Immature natural killer cell (primary cell): ENCODE measurements around the gene ADAP1. TPM values are rescaled to one million over a fixed set of nuclear protein-coding genes. Genes with fewer than 3 reads are reported as not detected.
A peak's percentile ranks its signal among the peaks of the same experiment; 100 is the strongest.

ENCODE experiments used
- DNase-seq, 3 donors: peaks; one replicate each; pipeline ENCODE4 v3.0.0; 2022; ENCODE audit warnings: mixed read lengths in 1 of 3
- H3K27ac Mint-ChIP-seq, 6 donors: one replicate each; pipeline ENCODE4 v1.8.0; 2020; ENCODE audit warnings: mixed read lengths in 6 of 6, mild to moderate bottlenecking in 5 of 6, inconsistent platforms in 4 of 6, moderate library complexity in 3 of 6
- H3K27me3 Mint-ChIP-seq, 3 donors: one replicate each; pipeline ENCODE4 v1.8.0; 2020 to 2021; ENCODE audit warnings: low read depth in 3 of 3, mild to moderate bottlenecking in 3 of 3, mixed read lengths in 3 of 3, moderate library complexity in 3 of 3, inconsistent platforms in 1 of 3
- H3K36me3 Mint-ChIP-seq, 3 donors: one replicate each; pipeline ENCODE4 v1.8.0; 2020; ENCODE audit warnings: mixed read lengths in 3 of 3, inconsistent platforms in 2 of 3, mild to moderate bottlenecking in 2 of 3
- H3K4me1 Mint-ChIP-seq, 2 donors: one replicate each; pipeline ENCODE4 v1.8.0; 2020; ENCODE audit warnings: inconsistent platforms in 2 of 2, mild to moderate bottlenecking in 2 of 2, mixed read lengths in 2 of 2, moderate library complexity in 1 of 2
- H3K4me3 Mint-ChIP-seq, 5 donors: one replicate each; pipeline ENCODE4 v1.8.0; 2020; ENCODE audit warnings: mild to moderate bottlenecking in 5 of 5, mixed read lengths in 5 of 5, inconsistent platforms in 3 of 5, moderate library complexity in 3 of 5
- H3K9me3 Mint-ChIP-seq, 6 donors: one replicate each; pipeline ENCODE4 v1.8.0; 2020; ENCODE audit warnings: mild to moderate bottlenecking in 6 of 6, mixed read lengths in 6 of 6, inconsistent platforms in 4 of 6, moderate library complexity in 3 of 6
- polyA plus RNA-seq, 3 donors: library from polyadenylated mRNA; unstranded; fragments of 300-500 nt; fragmentation: Illumina TruSeq; gene quantifications; one replicate each; pipeline ENCODE4 v1.2.3, GENCODE V29; 2021

The ADAP1 gene
- polyA plus RNA-seq, 3 donors from 2014 or later, result 49.7 to 72.1 (median 55.1) TPM

GRCh38 chr7:918441-919113, 35.9 kb downstream of the ADAP1 start:
- H3K4me3 Mint-ChIP-seq, result no peak overlapping the region
- H3K9me3 Mint-ChIP-seq, result no peaks in the 10 kb centered on the region
- H3K36me3 Mint-ChIP-seq, result no peaks in the 10 kb centered on the region
- H3K27me3 Mint-ChIP-seq, result peaks cover 9 to 15% (median 12%) of the 10 kb centered on the region in 3 donors
- H3K27ac Mint-ChIP-seq, result peak overlapping the region in 4 of 6 donors; percentile 35 to 57 (median 50)
- H3K4me1 Mint-ChIP-seq, result peaks cover 44 to 50% of the 10 kb centered on the region in 2 donors
- DNase-seq, result no peak

GRCh38 chr7:918118-918425, 36.4 kb downstream of the ADAP1 start:
- no peak overlapping the region for H3K4me3 Mint-ChIP-seq
- peaks cover 5 to 10% (median 8%) of the 10 kb centered on the region in 3 donors for H3K27me3 Mint-ChIP-seq
- no peaks in the 10 kb centered on the region for H3K36me3 Mint-ChIP-seq
- no peaks in the 10 kb centered on the region for H3K9me3 Mint-ChIP-seq
- DNase-seq, result no peak
- peak overlapping the region in 4 of 6 donors; percentile 7 to 70 (median 55) for H3K27ac Mint-ChIP-seq
- H3K4me1 Mint-ChIP-seq, result peaks cover 40 to 53% of the 10 kb centered on the region in 2 donors

GRCh38 chr7:917255-918117, 37.0 kb downstream of the ADAP1 start:
- no peak for DNase-seq
- peak overlapping the region in 5 of 6 donors; percentile 45 to 70 (median 57) for H3K27ac Mint-ChIP-seq
- H3K4me3 Mint-ChIP-seq, result no peak overlapping the region
- no peaks in the 10 kb centered on the region for H3K36me3 Mint-ChIP-seq
- H3K27me3 Mint-ChIP-seq, result peaks cover 4 to 6% (median 5%) of the 10 kb centered on the region in 3 donors
- no peaks in the 10 kb centered on the region for H3K9me3 Mint-ChIP-seq
- peaks cover 38 to 48% of the 10 kb centered on the region in 2 donors for H3K4me1 Mint-ChIP-seq

GRCh38 chr7:916291-916941, 38.1 kb downstream of the ADAP1 start:
- no peak for DNase-seq
- H3K27me3 Mint-ChIP-seq, result peaks cover 2 to 5% (median 4%) of the 10 kb centered on the region in 3 donors
- H3K4me1 Mint-ChIP-seq, result peaks cover 29 to 40% of the 10 kb centered on the region in 2 donors
- H3K36me3 Mint-ChIP-seq, result no peaks in the 10 kb centered on the region
- peak overlapping the region in 5 of 6 donors; percentile 42 to 74 (median 70) for H3K27ac Mint-ChIP-seq
- peak overlapping the region in 1 of 5 donors; percentile 27 for H3K4me3 Mint-ChIP-seq
- H3K9me3 Mint-ChIP-seq, result no peaks in the 10 kb centered on the region

- peaks cover 26 to 33% of the 10 kb centered on the region in 2 donors for H3K4me1 Mint-ChIP-seq
- peak overlapping the region in 1 of 5 donors; percentile 33 for H3K4me3 Mint-ChIP-seq
- no peak for DNase-seq
- H3K27ac Mint-ChIP-seq, result peak overlapping the region; percentile 42 to 83 (median 71)
- H3K36me3 Mint-ChIP-seq, result no peaks in the 10 kb centered on the region
- peaks cover 2 to 4% (median 3%) of the 10 kb centered on the region in 3 donors for H3K27me3 Mint-ChIP-seq
- H3K9me3 Mint-ChIP-seq, result no peaks in the 10 kb centered on the region
These were observed 38.9 kb downstream of the ADAP1 start for GRCh38 chr7:915291-916218.

GRCh38 chr7:914521-915194, 39.8 kb downstream of the ADAP1 start:
- Mint-ChIP-seq H3K27ac (peak overlapping the region in 2 of 6 donors; percentile 36 to 83), H3K27me3 (peaks cover 2 to 6% (median 3%) of the 10 kb centered on the region in 3 donors), H3K36me3 (no peaks in the 10 kb centered on the region), H3K9me3 (no peaks in the 10 kb centered on the region), H3K4me3 (no peak overlapping the region), H3K4me1 (peaks cover 35 to 40% of the 10 kb centered on the region in 2 donors)
- no peak for DNase-seq

GRCh38 chr7:913736-914520, 40.6 kb downstream of the ADAP1 start:
- Mint-ChIP-seq H3K36me3 (no peaks in the 10 kb centered on the region), H3K4me3 (no peak overlapping the region), H3K27me3 (peaks cover 2 to 6% (median 3%) of the 10 kb centered on the region in 3 donors), H3K9me3 (no peaks in the 10 kb centered on the region), H3K4me1 (peaks cover 34 to 36% of the 10 kb centered on the region in 2 donors), H3K27ac (peak overlapping the region in 3 of 6 donors; percentile 28 to 59 (median 42))
- no peak for DNase-seq

- Mint-ChIP-seq H3K4me3 (no peak overlapping the region), H3K9me3 (no peaks in the 10 kb centered on the region), H3K4me1 (peaks cover 30% of the 10 kb centered on the region in 2 donors), H3K27ac (no peak overlapping the region), H3K27me3 (peaks cover 0 to 6% (median 4%) of the 10 kb centered on the region in 3 donors), H3K36me3 (no peaks in the 10 kb centered on the region)
- no peak for DNase-seq
These were observed 42.5 kb downstream of the ADAP1 start for GRCh38 chr7:911791-912480.

GRCh38 chr7:910931-911431, 43.5 kb downstream of the ADAP1 start:
- Mint-ChIP-seq H3K27me3 (peaks cover 0 to 6% (median 4%) of the 10 kb centered on the region in 3 donors), H3K36me3 (no peaks in the 10 kb centered on the region), H3K4me1 (peaks cover 23 to 25% of the 10 kb centered on the region in 2 donors), H3K4me3 (peak overlapping the region in 1 of 5 donors; percentile 3), H3K9me3 (no peaks in the 10 kb centered on the region), H3K27ac (peak overlapping the region in 1 of 6 donors; percentile 81)
- no peak for DNase-seq

- Mint-ChIP-seq H3K4me3 (peak overlapping the region; percentile 70 to 86 (median 78)), H3K36me3 (no peaks in the 10 kb centered on the region), H3K27me3 (peaks cover 0 to 5% (median 2%) of the 10 kb centered on the region in 3 donors), H3K27ac (peak overlapping the region; percentile 73 to 91 (median 85)), H3K9me3 (no peaks in the 10 kb centered on the region), H3K4me1 (peaks cover 18 to 20% of the 10 kb centered on the region in 2 donors)
- DNase-seq, result no peak
These were observed 44.0 kb downstream of the ADAP1 start for GRCh38 chr7:910441-910861.
